ENCODE results near the gene PSME2. TPM values are rescaled to one million over a fixed set of nuclear protein-coding genes. Genes with fewer than 3 reads are reported as not detected.

Gene PSME2
- total and polyA plus RNA-seq, 2 of the 13 experiments (the other 11 are each of a cell fraction or from before 2014, with no cell fraction given), result 332 to 716 TPM

GRCh38 chr14:24160850-24161804 lies 14.7 kb upstream of the PSME2 start, which contains the start of gene IRF9 (continued):
- TF ChIP-seq TFE3 (CRISPR knock-in tag; IDR thresholded peaks at IDR 0.05) (peak; percentile 100), MAZ (IDR thresholded peaks at IDR 0.05; ENCODE audit: borderline replicate concordance, low read depth, low read length) (peak; percentile 91), MAZ (CRISPR knock-in tag; IDR thresholded peaks at IDR 0.05; ENCODE audit: low read depth) (peak; percentile 99), TEF (CRISPR knock-in tag; IDR thresholded peaks at IDR 0.05) (no peak; the same call in 1 of the 2 replicates), CHD2 (IDR thresholded peaks at IDR 0.05; ENCODE audit: low read depth, low read length) (no peak; the same call in 1 of the 2 replicates), MEIS2 (CRISPR knock-in tag; IDR thresholded peaks at IDR 0.05) (peak; percentile 78), ZKSCAN1 (IDR thresholded peaks at IDR 0.05; ENCODE audit: low read length) (no peak; the same call in 1 of the 2 replicates)
- TF ChIP-seq, protein P1, sequence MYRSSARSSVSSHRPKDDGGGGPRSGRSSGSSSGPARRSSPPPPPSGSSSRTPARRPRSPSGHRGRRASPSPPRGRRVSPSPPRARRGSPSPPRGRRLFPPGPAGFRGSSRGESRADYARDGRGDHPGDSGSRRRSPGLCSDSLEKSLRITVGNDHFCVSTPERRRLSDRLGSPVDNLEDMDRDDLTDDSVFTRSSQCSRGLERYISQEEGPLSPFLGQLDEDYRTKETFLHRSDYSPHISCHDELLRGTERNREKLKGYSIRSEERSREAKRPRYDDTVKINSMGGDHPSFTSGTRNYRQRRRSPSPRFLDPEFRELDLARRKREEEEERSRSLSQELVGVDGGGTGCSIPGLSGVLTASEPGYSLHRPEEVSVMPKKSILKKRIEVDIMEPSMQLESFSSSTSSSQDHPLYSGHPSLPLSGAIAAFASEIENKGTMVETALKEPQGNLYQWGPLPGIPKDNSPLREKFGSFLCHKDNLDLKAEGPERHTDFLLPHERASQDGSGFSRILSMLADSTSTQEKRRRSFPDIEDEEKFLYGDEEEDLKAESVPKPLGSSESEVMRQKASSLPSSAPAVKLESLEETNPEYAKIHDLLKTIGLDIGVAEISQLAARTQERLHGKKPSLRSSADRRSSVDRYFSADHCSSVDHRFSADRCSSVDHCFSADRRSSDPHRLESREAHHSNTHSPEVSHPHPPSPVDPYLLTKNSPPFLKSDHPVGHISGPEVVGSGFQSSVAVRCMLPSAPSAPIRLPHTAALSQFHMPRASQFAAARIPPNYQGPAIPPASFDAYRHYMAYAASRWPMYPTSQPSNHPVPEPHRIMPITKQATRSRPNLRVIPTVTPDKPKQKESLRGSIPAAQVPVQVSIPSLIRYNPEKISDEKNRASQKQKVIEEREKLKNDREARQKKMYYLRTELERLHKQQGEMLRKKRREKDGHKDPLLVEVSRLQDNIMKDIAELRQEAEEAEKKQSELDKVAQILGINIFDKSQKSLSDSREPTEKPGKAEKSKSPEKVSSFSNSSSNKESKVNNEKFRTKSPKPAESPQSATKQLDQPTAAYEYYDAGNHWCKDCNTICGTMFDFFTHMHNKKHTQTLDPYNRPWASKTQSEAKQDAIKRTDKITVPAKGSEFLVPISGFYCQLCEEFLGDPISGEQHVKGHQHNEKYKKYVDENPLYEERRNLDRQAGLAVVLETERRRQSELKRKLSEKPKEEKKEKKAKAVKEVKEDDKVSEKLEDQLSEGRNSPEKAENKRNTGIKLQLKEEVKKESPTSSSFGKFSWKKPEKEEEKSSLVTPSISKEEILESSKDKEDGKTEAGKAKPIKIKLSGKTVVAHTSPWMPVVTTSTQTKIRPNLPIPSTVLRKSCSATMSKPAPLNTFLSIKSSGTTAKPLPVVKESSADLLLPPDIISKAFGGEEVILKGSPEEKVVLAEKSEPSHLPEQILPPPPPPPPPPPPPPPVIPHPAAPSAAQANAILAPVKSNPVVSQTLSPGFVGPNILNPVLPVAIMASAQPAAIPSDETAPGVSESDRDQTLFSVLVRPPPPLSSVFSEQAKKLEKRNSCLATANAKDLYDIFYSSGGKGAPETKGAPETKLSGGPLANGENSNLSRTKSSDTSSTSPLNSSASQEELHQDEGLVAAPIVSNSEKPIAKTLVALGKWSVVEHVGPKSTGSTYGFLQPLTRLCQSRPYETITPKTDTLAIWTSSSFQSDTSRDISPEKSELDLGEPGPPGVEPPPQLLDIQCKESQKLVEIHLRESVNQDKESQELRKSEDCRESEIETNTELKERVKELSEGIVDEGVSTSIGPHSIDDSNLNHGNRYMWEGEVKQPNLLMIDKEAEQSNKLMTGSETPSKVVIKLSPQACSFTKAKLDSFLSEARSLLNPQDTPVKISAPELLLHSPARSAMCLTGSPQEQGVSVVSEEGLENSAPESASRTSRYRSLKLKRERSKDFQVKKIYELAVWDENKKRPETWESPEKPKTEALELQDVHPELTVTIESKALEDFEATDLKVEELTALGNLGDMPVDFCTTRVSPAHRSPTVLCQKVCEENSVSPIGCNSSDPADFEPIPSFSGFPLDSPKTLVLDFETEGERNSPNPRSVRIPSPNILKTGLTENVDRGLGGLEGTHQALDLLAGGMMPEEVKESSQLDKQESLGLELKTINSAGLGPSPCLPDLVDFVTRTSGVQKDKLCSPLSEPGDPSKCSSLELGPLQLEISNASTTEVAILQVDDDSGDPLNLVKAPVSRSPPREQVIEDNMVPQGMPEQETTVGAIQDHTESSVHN (CRISPR knock-in tag; IDR thresholded peaks at IDR 0.05), result peak; percentile 97
- TF ChIP-seq, protein P2, sequence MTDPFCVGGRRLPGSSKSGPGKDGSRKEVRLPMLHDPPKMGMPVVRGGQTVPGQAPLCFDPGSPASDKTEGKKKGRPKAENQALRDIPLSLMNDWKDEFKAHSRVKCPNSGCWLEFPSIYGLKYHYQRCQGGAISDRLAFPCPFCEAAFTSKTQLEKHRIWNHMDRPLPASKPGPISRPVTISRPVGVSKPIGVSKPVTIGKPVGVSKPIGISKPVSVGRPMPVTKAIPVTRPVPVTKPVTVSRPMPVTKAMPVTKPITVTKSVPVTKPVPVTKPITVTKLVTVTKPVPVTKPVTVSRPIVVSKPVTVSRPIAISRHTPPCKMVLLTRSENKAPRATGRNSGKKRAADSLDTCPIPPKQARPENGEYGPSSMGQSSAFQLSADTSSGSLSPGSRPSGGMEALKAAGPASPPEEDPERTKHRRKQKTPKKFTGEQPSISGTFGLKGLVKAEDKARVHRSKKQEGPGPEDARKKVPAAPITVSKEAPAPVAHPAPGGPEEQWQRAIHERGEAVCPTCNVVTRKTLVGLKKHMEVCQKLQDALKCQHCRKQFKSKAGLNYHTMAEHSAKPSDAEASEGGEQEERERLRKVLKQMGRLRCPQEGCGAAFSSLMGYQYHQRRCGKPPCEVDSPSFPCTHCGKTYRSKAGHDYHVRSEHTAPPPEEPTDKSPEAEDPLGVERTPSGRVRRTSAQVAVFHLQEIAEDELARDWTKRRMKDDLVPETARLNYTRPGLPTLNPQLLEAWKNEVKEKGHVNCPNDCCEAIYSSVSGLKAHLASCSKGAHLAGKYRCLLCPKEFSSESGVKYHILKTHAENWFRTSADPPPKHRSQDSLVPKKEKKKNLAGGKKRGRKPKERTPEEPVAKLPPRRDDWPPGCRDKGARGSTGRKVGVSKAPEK (CRISPR knock-in tag; IDR thresholded peaks at IDR 0.05; ENCODE audit: borderline replicate concordance), result no peak; the same call in 1 of the 2 replicates
